ENCODE results near the gene ZNF341.

The ZNF341 gene

DNA sequence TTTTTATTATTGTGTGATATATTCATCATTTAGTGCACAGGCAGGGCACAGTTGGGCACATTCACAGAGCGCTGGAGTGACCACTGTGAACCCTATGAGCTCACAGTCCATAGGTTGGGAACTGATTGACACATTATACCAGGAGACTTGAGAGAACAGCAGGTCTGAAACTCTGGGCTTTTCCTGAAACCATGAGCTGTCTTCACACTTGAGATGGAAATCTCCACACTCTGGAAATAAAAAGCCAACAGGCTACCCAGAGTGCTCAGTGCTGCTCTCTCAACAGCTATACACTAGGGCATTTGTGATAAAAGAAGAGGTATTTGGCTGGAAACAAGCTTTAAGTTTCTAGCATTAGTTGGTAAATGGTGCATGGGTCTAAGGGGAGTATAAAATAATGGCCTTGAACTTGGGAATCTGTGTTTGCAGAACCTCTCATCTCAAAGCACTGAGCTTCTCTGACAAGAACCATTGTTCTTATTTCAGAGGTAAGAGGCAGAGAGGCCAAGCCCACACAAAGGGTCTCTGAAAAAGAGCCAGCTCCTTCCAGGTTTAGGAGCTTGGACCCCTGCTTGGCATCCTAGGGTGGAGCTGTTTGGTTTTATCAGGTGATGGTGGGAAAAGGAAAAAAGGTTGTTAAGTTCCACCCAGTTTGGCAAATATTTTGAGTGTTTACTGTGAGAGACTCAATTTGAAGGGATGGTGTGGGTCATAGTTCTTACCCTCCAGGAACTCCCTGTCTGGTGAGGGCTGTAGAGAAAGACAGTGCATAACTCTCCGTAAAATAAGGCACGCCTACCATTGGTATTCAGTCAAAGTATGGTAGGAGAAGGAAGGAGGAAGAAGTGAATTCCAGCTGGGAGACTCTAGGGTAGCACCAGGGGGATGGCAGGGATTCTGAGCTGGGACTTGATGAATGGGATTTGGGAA is 93.8 kb downstream of the ZNF341 start:
- DNase-seq (ENCODE audit: low read depth): no peak

DNA sequence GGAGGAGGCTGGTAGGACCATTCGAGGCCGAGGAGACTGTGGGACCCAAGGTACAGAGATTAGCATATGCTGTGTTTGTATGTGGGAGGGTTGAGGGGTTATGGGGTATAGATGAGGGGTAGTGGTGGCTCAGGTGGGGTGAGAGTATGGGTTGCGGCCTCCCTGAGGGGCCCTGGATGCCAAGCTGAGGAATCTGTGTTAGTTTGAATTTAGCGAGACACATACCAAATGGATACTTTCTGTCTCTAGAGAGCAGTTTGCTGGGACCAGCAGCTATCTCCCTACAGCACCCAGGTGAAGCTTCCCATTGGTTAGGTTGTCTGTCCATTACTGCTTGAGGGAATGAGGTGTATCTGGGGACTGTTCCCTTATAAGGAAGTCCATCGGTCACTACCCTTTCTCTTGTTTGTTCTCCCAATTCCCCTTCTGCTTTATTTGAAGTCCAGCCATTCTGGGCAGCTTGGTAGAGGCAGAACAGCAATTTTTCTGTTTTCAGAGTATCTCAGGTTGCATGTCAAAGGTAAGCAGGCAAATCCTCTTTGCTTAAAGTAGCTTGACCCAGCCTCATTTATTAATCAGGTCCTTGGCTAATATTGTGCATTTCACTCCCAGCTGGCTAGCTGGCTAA is 94.6 kb downstream of the ZNF341 start:
- DNase-seq (ENCODE audit: low read depth): no peak

DNA sequence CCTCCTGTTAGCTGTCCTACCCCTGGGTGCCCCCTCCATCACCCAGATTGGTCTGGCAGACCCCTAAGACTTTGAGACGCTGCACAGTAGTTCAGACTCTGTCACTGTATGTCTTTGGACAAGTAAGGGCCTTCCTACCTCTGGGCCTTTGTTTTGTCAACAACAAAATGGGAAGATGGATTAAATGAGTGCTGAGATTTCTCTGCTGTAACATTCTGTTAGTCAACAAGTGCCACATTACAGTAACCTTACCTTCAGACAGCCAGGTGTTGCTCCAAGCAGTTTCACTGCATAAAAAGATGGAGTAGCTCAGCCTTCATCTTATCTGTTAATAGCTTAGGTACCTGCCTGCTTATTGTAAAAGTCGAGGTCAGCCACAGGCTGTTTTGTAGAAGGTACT is 95.3 kb downstream of the ZNF341 start:
- DNase-seq (ENCODE audit: low read depth): no peak

DNA sequence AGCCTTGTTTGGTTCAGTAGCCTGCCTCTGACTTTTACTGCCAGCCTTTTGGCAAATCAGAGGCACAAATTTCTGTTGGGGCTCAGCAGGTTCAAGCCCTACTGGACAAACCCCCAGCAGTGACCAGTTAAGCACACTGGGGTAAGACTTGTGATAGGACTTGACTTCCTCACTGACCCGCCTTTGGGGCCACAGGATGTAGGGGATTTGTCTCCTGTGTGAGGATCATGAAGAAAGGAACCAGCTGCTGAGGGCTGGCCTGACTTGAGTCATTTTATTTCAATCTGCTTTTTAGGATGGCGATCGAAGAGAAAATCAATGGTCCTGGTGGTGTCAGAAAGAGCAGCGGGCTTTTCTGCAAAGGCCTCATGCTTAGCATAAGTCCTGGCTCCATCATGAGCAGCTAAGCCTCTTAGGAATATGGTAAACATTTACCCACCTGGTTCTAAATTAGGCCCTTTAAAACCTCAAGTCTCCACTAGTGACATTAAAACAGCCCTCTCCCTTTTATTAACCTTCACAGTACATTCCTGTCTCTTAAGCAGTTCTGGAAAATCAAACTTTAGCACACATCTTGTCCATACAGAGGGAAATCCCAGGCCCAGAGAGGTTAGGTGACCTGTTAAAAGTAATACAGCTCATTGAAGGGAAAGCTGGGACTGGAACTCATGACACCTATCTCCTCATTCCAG is 96.0 kb downstream of the ZNF341 start:
- no peak for DNase-seq (ENCODE audit: low read depth)

DNA sequence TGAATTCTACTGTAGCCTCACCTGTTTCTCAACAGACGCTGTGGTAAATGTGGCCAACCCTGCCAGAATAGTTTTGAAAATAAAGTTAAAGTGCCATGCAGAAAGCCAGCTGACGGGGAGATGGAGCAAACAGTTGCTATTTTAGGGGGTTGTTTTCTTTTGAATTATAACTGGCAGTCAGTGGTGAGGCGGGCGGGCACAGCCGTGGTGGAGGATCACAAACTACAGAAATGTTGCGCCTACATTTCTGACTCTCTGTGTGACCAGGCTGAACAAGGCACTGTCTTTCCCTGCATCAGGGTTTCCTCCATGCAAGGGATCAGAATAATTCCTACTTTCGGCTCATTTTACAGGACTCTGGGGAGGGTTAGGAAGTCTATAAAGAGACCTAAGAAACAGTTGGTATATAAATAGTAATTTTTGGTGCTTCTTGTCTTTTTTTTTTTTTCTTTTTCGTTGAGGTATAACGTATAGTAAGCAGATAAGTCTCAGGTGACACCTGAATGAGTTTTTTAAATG is 96.6 kb downstream of the ZNF341 start:
- DNase-seq (ENCODE audit: low read depth): no peak

DNA sequence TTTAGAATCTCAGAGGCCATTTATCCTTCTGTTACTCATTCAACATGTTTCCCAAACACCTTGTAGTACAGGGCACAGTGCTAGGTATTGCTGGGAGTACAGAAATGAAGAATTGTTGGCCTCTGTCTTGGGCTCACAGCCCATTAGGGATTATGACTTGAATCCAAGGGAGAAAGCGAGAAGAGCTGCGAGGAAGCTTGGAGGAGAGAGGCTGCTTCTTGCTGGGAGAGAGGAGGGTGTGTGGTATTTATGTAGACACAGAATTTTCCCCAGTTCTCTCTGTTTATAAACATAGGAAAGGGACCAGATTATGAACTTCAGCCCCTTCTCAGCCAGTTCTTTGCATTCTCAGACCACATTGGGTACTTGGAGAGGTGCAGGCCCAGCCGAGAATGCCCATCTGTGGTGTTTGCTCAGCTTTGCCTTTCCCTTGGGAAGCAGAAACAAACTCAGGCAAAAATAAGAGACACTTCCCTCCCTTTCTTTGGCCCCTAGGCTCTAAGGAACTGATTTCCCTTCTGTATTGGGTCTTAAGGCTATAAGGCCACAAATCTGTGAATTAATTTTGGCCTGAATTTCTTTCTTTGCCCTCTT is 97.3 kb downstream of the ZNF341 start:
- DNase-seq (ENCODE audit: low read depth): no peak

DNA sequence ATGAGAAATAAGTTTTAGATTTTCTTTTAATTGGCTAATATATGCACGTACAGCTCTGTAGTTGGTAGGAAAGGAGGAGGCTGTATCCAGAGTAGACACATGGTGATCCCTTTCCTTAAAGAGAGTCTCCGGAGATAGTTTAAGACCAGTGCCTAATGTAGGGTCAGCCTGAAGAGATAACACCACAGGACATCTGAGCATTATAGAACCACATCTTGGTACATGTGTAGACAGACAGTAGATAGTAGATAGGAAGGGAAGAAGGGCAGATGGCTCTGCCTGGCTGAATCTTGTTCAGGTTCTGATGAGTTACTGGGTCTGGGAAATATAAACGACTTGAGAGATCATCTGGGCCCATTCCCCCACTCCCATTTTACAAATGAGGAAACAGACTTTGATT is 97.8 kb downstream of the ZNF341 start:
- DNase-seq (ENCODE audit: low read depth): no peak

DNA sequence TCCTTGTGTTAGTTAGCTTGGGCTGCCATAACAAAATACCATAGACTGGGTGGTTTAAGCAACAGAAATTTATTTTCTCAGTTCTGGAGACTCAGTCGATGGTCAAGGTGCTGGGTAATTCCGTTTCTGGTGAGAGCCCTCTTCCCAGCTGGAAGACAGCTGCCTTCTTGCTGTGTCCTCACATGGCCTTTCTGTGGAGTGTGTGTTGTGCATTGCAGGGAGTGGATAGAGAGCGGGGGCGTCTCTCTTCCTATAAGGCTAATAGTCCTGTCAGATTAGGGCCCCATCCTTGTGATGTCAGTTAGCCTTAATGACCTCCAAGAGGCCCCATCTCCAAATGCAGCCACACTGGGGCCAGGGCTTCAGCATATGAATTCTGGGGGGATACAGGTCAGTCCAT is 98.6 kb downstream of the ZNF341 start:
- DNase-seq (ENCODE audit: low read depth): no peak

DNA sequence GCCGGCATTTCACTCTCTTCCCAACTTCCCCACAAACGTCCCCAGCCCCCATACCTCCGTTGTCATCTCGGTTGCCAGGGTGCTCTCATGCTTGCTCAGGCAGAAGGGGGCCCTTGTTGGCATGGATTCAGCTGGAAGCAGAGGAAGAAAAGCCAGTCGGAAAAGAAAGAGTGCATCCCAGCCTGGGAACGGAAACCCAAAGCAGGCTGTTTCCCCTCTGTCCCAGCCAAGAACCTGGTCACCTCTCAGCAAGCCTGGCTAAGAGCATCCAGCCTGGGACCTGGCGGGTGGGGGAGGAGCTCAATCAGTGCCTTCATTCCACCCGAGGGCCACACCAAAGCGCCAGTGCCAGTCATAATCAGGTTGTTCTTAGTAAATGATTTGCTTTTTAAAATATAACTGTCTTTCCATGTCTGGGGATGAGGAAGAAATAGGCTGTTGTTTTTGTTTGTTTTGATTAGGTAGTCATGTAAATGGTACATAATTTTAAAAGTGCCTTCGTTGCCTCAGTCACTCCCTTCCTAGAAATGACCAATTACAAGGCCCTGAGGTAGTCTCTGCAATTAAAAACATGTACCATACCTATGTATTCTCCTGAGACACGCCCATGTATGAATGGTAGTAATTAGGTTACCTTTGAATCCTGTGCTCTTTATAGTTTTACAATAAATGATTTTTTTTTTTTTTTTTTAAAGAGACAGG is 100.5 kb downstream of the ZNF341 start:
- no peak for DNase-seq (ENCODE audit: low read depth)

DNA sequence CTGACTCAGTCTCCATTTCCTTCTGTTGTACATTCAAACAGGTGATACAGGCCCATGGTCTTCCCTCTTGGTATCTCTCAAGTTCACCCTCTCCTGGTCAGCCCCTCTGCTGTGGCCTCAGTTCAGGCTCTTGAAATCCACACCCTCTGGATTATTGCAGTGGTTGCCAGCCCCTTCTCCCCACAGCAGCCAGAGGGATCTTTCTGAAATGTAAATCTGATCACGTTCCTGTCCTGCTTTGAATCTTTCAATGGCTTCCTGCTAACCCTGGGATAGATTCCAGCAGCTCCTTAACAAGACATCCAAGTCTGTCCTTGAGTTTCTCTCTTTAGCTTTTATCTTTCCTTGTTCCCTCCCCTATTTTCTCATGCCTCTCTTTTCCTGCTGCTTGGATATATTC is 101.5 kb downstream of the ZNF341 start:
- no peak for DNase-seq (ENCODE audit: low read depth)

DNA sequence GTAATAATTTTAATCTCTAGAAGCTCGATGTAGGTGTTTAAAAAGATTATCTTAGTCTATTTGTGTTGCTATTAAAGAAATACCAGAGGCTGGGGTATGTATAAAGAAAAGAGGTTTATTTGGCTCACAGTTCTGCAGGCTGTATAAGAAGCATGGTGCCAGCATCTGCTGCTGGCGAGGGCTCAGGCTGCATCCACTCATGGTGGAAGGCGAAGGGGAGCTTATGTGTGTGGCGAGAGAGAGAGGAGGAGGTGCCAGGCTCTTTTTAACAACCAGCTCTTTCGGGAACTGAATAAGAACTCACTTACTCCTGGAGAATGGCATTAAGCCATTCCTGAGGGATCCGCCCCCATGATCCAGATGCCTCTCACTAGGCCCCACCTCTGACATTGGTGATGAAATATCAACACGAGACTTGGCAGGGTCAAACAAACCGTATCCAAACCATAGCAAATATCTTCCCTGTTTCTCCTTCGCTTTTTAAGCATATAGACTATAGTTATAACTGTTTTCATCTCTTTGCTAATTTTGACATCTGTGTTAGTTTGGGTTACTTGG is 103.9 kb downstream of the ZNF341 start:
- no peak for DNase-seq (ENCODE audit: low read depth)

DNA sequence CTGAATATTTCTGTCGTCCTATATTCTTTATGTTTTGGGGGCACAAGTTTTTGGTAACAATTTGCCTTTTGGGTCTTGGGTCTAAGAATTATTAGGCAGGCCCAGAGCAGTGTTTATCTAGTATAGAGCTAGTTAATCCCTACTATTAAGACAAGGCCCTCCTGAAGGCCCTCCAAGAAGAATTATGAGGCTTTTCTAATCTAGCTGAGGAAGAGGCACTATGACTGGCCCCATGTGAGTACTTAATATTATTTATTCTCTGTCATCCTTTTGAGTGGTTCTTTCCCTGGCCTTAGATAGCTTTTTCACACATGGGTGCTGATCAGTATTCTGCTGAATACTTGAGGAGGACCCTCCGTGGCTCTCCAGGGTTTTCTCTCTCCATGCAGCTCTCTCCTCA is 104.5 kb downstream of the ZNF341 start:
- DNase-seq (ENCODE audit: low read depth): no peak

DNA sequence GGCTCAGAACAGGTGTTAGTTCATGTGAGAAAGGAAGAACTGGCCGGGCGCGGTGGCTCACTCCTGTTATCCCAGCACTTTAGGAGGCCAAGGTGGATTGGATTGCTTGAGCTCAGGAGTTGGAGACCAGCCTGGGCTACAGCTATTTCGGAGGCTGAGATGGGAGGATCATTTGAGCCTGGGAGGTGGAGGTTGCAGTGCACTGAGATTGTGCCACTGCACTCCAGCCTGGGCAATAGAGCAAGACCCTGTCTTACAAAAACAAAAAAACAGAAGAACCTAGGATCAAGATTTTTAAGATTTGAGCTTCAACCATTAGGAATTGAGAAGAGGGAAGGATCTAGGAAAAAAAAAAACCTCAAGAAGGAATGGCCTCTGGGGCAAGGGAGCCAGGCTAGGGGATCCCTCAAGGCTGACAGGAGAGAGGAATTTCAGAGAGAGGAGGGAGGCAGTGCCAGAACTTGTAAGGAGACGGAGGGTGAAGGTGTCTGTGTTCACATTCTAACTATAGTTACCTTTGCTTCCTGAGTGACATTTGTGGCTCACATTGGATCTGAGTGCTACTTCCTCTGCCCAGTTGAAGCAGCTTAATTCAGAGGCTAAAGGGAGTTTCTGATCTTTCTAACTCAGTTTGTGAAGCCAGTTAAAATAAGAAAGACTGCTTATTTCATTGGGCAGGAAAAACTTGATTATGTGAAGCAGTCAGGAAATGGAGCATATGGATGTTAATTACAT is 105.5 kb downstream of the ZNF341 start:
- DNase-seq (ENCODE audit: low read depth): no peak

DNA sequence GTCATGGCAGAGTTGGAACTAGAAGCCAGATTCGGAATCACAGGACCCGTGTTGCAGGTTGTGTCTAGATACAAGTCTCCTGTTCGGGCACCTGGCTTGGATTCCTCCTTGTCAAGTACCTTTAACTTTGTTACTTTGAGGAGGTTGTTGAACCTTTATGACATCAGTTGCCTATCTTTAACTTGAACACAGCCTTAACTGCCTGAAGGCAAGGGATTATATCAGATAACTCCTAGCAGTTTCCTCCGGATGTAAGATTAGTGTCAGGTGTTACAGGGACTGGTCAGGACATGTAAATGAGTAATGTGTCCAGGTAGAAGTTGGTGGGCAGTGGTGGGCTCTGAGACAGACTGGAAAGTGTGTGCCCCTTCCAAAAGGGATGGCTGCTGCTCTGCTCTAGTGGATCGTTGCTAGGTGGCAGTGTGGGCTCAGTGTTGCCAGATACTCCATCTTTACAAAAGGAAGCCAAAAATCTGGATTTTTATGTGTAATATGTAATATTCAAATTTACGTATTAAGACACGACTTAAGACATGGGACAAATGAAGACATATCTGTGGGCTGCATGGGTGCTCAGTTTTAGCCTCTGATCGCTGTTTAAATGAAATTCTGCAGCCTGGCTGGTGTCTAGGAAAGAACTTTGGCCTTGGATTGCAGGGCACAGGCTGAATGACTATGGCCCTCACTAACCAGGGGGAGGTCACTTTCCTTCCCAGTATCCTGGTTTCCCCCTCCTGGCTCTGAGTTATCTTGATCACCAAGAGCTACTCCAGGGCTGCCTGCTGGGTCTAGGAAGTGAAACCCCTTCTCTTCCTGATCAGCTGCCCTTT is 106.5 kb downstream of the ZNF341 start:
- DNase-seq (ENCODE audit: low read depth): no peak

DNA sequence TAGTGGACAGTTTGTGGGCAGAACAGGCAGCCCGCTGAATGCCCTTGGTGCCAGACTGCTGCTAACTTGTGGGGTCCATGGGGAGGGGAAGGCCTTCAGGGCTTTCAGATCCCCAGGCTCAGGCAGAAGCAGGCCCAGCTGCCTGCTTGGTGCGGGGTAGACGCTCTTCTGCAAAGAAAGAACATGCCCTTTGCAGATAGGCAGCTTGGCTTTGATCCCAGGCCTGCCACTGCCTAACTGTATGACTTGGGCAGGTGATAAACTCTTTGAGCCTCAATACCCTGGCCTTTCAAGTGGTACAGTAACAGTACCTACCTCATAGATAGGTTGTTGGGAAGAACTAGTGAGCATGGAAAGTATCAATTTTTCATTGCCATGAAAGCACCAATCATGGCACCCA is 107.8 kb downstream of the ZNF341 start:
- DNase-seq (ENCODE audit: low read depth): no peak

DNA sequence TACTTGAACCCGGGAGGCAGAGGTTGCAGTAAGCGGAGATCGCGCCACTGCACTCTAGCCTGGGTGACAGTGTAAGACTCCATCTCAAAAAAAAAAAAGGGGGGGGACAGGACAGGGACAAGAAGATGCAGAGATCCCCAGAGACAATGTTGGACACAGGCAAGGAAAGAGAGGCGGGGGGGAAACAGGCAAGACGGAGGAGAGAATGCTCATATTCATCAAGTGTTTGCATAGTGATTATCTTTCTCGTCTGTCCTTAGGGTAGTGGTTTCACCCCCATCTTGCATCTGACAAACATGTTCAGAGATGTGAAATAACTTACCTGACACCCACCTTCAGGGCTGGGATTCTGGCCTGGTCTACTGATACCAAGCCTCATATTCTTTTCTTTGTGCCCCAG is 108.4 kb downstream of the ZNF341 start:
- no peak for DNase-seq (ENCODE audit: low read depth)

DNA sequence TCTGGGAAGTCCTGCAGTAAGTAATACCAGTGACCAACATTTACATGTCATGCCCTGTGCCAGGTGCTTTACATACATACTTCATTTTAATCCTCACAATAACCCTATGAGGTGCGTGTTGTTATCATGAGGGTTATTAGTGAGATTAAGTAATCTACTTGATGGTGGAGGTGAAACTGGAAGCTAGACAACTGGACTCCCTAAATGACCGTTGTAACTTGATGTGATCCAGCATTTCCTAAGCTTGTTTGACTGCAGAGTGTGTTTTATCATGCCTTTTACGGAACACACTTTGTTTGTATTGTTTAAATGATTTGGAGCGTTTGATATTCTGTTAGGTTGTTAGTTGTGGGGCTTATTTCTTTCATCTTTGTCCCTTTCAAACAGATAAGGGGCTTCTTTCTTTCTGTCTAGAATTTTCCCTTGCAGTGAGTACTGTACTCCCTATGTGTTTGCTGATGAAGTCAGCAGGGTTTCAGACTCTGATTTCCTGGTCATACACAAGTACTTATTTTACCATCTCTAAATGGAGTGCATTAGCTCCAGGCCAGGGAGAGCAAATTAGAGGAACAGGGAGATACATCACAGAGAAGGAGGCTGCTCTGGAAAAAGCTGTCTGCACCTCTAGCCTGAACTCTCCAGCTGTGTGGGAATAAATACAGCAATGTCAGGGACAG is 109.1 kb downstream of the ZNF341 start:
- no peak for DNase-seq (ENCODE audit: low read depth)

DNA sequence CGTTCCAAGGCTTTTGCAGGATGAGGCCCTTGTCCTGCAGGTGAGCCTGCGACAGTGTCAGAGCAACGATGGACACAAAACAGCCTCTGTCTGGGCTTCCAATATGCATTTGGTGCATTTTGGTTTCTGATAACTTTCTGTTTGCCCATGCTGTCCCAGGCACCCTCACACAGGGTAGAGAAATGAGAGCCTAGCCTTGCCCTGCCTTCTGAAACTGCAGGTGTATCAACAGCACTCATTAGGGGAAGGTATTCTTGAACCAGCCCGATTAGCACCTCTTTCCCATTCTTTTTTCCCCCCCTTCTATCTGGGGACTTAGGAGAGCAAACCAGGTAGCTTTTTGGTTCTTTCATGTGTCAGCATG is 109.6 kb downstream of the ZNF341 start:
- DNase-seq (ENCODE audit: low read depth): no peak

All from activated T-cell treated with anti-CD3 and anti-CD28 coated beads for 48 hours (primary cell).